Measurements from ENCODE around the gene CACNA2D3.

The CACNA2D3 gene

GRCh38 chr3:54344601-54345231, 222.4 kb downstream of the CACNA2D3 start:
- TF ChIP-seq CTCF (IDR thresholded peaks at IDR 0.05): no peak

GRCh38 chr3:54345847-54346375, 223.6 kb downstream of the CACNA2D3 start:
- no peak for TF ChIP-seq CTCF (IDR thresholded peaks at IDR 0.05)

GRCh38 chr3:54347060-54347459, 224.7 kb downstream of the CACNA2D3 start:
- no peak for TF ChIP-seq CTCF (IDR thresholded peaks at IDR 0.05)

GRCh38 chr3:54347933-54348332, 225.6 kb downstream of the CACNA2D3 start:
- TF ChIP-seq CTCF (IDR thresholded peaks at IDR 0.05): no peak

- TF ChIP-seq CTCF (IDR thresholded peaks at IDR 0.05): no peak
These were observed 226.9 kb downstream of the CACNA2D3 start for GRCh38 chr3:54349231-54349652.

- TF ChIP-seq CTCF (IDR thresholded peaks at IDR 0.05): no peak
These were observed 227.3 kb downstream of the CACNA2D3 start for GRCh38 chr3:54349691-54350090.

GRCh38 chr3:54353546-54353945, 231.2 kb downstream of the CACNA2D3 start:
- TF ChIP-seq CTCF (IDR thresholded peaks at IDR 0.05): no peak

- TF ChIP-seq CTCF (IDR thresholded peaks at IDR 0.05): no peak
These were observed 231.6 kb downstream of the CACNA2D3 start for GRCh38 chr3:54353946-54354345.

Measured in LNCAP (cell line).